Suprapubic skin (tissue), 4 donors: ENCODE measurements around the gene ADAMTS3.

Experiments
- CTCF ChIP-seq, 2 donors: fragments of 200-600 bp in 1 of 2; fragments of 450-650 bp in 1 of 2; sonication (generic) in 1 of 2; IDR thresholded peaks; one replicate each; pipeline ENCODE4 v1.5.1; 2016 to 2019; ENCODE audit warnings: antibody characterized with exemption in 2 of 2, mild to moderate bottlenecking in 1 of 2, moderate library complexity in 1 of 2
- EP300 ChIP-seq: sonication (generic); formaldehyde crosslinking; IDR thresholded peaks from one replicate; pipeline ENCODE4 v1.6.1; 2017; ENCODE audit warnings: antibody characterized with exemption
- POLR2A ChIP-seq, 2 donors: fragments of 450-650 bp; IDR thresholded peaks; one replicate each; pipeline ENCODE4 v1.6.1; 2017; ENCODE audit warnings: antibody characterized with exemption in 2 of 2, mild to moderate bottlenecking in 2 of 2, moderate library complexity in 2 of 2
- POLR2AphosphoS5 ChIP-seq, 3 donors: sonication (generic); formaldehyde crosslinking; IDR thresholded peaks; one replicate each; pipeline ENCODE4 v1.6.1; 2017; ENCODE audit warnings: antibody characterized with exemption in 3 of 3

- no peak for TF ChIP-seq CTCF (IDR thresholded peaks at IDR 0.05)
- TF ChIP-seq POLR2A (IDR thresholded peaks at IDR 0.05), result no peak
- no peak for TF ChIP-seq POLR2AphosphoS5 (IDR thresholded peaks at IDR 0.05)
- TF ChIP-seq EP300, result no peak
Measured at GRCh38 chr4:72571337-72571736, 2.3 kb upstream of the ADAMTS3 start.
